ENCODE results near the gene IQCM. TPM values are rescaled to one million over a fixed set of nuclear protein-coding genes. Genes with fewer than 3 reads are reported as not detected.
"Not testable (repeated sequence)": the region's sequence is repeated elsewhere in the genome, so short reads cannot be mapped to it uniquely, and the experiment has no call there.

The IQCM gene
- total RNA-seq, 1 donor from 2014 or later: not detected

GRCh38 chr4:149489321-149489720 lies 326.3 kb downstream of the IQCM start:
- DNase-seq (ENCODE audit: low spot score) (no peak), ATAC-seq (no peak)

DNA sequence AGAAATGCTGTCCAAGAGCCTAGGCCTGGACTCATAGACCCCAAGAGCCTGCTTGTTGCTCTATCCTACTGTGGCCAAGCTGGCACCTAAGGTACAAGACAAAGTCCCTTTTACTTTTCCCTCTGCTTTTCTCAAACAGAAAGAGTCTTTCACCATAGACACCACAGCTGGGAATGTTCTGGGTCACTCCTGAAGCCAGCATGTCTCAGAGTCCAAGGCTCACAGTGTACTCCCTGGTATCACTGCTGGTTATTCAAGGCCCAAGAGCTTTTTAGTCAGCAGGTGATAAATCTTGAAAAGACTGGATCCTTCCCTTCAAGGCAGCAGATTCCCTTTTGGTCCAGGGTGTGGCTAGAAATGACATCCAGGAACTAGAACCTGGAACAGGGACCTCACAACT lies 328.8 kb downstream of the IQCM start:
- DNase-seq (ENCODE audit: low spot score) (no peak), ATAC-seq (peak; percentile 74)

DNA sequence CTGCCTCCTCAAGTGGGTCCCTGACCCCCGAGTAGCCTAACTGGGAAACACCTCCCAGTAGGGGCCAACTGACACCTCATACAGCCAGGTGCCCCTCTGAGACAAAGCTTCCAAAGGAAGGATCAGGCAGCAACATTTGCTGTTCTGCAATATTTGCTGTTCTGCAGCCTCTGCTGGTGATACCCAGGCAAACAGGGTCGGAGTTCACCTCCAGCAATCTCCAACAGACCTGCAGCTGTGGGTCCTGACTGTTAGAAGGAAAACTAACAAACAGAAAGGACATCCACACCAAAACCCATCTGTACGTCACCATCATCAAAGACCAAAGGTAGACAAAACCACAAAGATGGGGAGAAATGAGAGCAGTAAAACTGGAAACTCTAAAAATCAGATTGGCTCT lies 347.0 kb downstream of the IQCM start:
- peak; percentile 54 for ATAC-seq
- DNase-seq (ENCODE audit: low spot score): peak; percentile 59

DNA sequence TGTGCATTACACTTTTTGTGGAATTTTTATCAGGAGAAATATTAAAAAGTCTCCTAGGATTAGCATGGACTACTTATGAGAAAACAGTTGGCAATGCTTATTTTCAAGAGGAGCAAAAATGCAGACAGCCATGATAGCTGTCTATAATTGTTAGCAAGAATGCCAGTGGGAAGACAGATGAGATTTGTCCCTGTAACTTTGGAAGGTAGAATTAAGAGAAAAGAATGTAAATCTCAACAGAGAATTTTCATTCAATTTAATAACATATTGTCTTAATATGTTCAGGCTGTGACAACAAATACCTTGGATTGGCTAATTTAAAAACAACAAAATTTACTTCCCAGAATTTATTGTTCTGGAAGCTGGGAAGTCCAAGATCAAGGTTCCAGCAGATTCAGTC lies 349.2 kb downstream of the IQCM start:
- ATAC-seq (no peak), DNase-seq (ENCODE audit: low spot score) (no peak)

GRCh38 chr4:149465955-149466354 lies 349.7 kb downstream of the IQCM start:
- ATAC-seq (no peak), DNase-seq (ENCODE audit: low spot score) (no peak)

- DNase-seq (ENCODE audit: low spot score) (no peak), ATAC-seq (no peak)
These were observed 372.1 kb downstream of the IQCM start for GRCh38 chr4:149443537-149443936.

GRCh38 chr4:149441338-149441737 lies 374.3 kb downstream of the IQCM start:
- ATAC-seq (no peak), DNase-seq (ENCODE audit: low spot score) (no peak)

DNA sequence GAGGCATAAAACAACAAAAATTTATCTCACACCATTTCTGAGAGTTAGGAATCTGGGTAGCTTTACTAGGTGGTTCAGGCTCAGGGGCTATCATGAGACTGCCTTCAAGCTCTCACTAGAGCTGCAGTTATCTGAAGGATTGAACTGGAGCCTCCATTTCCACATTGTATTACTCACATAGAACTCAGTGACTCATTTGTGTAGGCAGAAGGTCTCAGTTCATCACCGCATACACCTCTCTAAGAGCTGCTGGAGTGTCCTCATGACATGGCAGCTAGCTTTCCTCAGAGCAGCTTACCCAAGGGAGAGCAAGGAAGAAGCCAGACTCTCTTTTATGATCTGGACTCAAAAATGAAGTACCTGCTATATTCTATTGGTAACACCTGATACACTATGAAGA lies 389.2 kb downstream of the IQCM start:
- DNase-seq (ENCODE audit: low spot score) (no peak), ATAC-seq (no peak)

DNA sequence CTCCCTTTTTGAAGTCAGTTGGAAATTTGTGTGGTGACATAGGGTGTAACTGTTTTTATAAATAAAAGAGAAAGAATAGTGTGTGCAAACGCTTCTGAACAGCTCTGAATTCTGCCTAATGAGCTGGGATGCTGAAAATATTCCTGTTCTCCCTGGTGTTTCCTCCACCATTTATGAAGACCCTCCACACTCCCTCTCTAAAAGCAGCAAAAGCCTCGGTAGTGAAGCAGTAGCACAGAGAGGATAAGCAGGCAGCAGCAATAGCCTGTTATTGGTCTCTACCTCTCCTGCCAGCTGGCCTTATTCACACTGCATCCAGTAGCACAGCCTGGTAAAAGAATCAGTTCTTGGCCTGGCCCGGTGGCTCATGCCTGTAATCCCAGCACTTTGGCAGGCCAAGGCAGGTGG lies 406.1 kb downstream of the IQCM start:
- no peak for DNase-seq (ENCODE audit: low spot score)
- ATAC-seq: peak; percentile 23

DNA sequence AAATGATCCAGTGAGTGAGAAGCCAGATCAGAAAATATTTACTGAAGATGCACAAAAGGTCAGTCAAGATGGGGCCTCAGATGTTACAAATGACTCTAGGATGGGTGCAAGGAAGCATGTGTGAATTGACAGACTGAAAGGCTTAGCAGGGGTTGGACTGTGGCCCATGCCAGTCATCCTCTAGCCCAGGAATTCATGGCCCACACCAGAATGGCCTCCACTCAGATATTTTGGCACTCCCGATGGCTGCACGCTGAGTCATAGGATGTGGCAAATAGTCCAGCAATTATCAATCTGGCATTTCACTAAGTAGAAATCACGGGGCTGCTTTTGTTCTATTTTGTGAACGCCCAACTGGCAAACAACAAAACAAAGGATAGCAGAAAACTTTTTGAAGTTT lies 406.5 kb downstream of the IQCM start:
- ATAC-seq (peak; percentile 61), DNase-seq (ENCODE audit: low spot score) (no peak)

DNA sequence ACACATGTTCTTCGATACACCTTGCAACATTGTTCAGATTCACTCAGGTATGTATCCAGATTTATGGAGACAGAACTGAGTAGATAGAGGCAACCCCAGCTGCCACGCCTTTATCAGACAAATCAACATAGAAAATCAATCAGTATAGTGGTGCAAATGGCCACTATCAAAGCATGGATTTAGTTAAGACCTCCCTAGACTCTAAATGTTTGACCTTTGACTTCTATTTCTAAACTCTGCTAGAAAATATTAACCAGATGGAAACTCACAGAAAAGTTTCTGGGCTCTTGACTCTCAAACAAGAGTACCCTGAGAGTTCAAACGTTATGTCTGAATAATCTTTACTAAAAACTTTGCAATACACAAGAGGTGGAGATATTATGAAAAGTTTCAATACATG lies 411.5 kb downstream of the IQCM start:
- DNase-seq (ENCODE audit: low spot score) (no peak), ATAC-seq (peak; percentile 94)

DNA sequence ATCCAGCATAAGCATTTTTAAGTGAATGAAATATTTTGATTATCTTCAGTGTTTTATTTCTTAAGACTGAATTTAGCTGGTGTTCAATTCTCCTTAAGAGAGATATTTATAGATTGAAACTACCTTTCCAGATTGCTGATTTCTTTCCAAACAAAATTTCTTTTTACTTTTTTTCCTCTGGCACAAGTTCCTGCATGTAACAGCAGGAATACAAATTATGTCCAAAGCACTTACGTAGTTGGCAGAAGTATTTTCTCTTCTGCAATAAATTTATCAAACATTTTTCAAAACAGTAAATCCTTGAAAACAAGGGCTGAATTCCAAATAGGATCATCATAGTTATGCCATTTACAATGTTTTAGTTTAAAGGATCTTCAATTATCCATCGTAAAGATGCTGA lies 412.6 kb downstream of the IQCM start:
- DNase-seq (ENCODE audit: low spot score) (no peak), ATAC-seq (no peak)

DNA sequence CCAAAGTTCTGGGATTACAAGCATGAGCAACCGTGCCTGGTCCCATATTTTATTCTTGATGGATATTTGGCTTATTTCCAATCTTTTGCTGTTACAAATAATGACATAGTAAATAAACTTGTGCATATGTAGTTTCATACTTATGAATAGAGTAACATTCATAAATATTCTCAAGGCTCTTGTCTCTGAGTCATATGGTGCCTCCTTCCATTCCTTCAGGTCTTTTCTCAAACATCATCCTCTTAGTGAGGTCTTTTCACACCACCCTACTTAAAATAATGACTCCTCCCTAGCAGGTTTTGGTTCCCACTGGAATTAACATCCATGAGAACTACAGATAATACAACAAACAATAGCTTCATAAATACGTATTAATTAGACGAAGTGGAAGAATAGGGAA lies 416.6 kb downstream of the IQCM start:
- DNase-seq (ENCODE audit: low spot score) (no peak), ATAC-seq (no peak)

GRCh38 chr4:149370785-149371420 lies 444.7 kb downstream of the IQCM start:
- DNase-seq (ENCODE audit: low spot score) (no peak), ATAC-seq (peak; percentile 100)

- DNase-seq (ENCODE audit: low spot score) (no peak), ATAC-seq (peak; percentile 34)
These were observed 445.6 kb downstream of the IQCM start for GRCh38 chr4:149370002-149370401.

- ATAC-seq (no peak), DNase-seq (ENCODE audit: low spot score) (no peak)
These were observed 462.4 kb downstream of the IQCM start for GRCh38 chr4:149353241-149353640.

DNA sequence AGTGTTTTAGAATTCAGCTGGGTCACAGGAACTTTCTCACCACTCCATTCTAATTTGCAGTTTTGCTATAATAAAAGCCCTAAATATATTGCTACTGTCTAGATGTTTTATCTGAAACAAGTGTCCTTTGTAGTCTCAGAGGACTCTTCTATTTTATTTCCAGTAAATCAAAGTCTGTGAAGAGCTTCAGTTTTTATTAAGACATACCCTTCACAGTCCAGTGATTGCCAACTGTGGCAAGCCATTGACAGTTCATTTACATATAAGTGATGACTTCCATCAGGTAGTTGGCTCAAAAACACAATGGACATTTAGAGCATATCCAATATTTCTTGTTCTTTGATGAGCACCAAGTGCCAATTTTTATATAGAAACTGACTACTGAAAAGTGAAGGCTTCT lies 466.1 kb downstream of the IQCM start:
- DNase-seq (ENCODE audit: low spot score) (no peak), ATAC-seq (no peak)

GRCh38 chr4:149347139-149347538 lies 468.5 kb downstream of the IQCM start:
- DNase-seq (ENCODE audit: low spot score) (no peak), ATAC-seq (no peak)

DNA sequence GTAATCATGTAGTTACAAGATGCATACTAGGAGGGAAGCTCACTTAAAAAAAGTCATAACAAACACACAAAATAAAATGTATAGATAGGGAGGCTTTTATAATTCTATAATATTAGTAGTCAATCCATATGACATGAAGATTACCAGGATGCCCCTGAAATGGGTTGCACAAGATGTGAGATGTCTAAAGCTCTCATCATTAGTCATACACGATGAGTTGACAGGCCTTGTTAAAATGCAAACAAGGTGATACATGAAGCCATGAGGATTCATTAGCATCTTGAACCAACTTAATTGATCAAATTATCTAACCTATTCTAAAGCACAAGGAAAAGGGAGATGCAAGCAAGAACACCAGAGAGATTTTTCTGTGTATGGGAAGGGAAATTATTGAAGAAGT lies 470.2 kb downstream of the IQCM start:
- ATAC-seq: no peak

GRCh38 chr4:149344436-149344835 lies 471.2 kb downstream of the IQCM start:
- ATAC-seq (no peak), DNase-seq (ENCODE audit: low spot score) (no peak)

More for the DNA sequence above, 470.2 kb downstream of the IQCM start:
- no peak for DNase-seq (ENCODE audit: low spot score)

GRCh38 chr4:149343614-149344013 lies 472.0 kb downstream of the IQCM start:
- DNase-seq (ENCODE audit: low spot score) (no peak), ATAC-seq (no peak)

GRCh38 chr4:149341117-149341516 lies 474.5 kb downstream of the IQCM start:
- not testable (repeated sequence) for DNase-seq (ENCODE audit: low spot score); ATAC-seq

DNA sequence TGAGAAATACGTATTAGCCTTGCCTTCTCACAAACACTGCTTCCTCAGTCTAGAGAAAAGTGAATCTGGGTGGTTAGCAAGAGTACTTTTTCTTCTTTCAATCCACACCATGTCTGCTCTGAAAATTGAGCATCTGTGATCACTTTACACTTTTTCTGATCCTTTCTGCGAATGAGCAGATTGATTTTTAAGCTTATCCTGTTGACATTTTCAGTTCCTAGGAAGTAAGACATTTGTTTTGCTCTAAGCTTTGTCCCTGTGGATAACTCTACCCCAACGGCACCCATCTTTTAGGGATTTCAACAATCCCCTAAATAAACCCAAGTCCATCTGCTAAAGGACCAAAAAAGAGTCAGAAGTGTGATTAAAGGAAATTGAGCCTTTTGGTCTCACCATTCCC lies 487.5 kb downstream of the IQCM start:
- DNase-seq (ENCODE audit: low spot score): no peak
- no peak for ATAC-seq

Measured in left lobe of liver (tissue), 2 donors.